Measurements from ENCODE around the gene CCER1.

The CCER1 gene

DNA sequence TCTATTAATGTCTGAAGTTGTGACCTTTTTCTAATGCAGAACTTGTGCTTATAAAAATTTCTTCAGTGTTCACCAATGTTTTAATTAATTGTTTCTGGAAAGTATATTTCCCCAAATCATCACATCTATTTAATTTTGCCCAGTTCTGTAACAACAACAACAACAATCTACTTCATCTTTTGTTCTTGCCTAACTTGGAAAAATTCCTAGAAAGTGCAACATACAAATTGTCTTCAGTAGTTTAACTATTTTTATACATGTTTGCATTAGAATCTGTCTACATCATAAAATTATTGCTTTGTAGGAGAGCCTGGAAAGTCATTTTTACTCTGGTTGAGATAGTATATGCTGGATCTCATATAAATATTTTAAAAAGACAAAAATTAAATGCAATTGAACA is 38.5 kb downstream of the CCER1 start:
- FAIRE-seq = no peak

DNA sequence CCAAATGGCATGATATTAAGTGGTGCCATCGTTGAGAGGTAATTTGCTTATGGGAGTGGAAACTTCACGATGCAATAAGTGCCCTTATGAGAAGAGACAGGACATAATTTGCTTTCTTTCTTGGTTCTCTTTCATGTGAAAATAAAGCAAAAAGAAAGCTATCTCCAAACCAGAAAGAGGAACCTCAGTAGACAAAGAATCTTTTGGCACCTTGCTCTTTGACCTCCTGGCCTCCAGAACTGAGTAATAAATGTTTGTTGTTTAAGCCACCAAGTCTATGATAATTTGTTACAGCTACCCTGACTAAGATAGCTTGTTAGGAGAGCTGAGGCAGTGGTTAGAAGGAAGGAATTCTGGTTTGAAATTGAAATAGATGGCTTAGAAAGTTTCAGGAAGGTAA is 39.6 kb downstream of the CCER1 start:
- no peak for FAIRE-seq

DNA sequence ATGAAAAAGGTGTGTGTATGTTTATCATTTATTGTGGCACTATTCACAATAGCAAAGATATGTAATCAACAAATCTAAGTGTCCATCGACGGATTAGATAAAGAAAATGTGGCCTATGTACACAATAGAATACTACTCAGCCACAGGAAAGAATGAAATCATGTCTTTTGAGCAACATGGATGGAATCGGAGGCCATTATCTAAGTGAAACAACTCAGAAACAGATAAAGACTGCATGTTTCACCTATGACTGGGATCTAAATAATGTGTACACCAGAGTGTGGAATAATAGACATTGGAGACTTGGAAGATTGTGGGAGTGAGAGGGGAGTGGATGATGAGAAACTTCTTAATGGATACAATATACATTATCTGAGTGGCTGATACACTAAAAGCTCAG is 44.0 kb downstream of the CCER1 start:
- FAIRE-seq = no peak

DNA sequence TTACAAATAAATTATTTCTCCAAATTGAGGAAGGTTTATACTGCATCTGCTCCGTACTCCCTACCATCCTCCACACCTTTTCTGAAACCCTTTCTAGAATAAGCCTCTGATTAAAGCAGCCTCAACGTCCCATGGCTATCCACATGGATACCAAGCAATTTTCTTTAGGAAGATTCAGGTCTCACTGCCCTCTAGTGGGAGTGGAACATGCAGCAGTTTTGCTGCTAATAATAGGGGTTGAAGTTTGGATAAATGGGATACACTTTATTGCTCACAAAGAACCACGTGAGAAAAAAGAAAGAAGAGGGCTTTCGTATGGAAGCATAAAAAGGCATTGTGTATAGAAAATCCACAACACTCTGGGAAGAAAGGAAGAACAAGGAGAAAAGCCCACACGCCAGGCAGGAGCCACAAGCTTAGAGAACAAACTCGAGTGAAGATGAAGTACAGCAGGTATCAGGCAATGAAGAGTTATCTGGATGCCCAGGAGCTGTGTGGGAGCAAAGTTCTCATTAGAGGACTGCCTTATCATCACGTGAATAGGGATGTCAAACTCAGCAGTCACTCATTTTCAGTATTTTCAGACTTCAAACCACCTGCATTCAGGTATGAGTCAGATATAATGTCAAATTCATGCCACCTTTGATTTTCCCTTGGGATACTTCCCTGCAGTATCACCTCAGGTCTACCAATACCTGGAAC is 45.8 kb downstream of the CCER1 start:
- FAIRE-seq = peak; percentile 88

DNA sequence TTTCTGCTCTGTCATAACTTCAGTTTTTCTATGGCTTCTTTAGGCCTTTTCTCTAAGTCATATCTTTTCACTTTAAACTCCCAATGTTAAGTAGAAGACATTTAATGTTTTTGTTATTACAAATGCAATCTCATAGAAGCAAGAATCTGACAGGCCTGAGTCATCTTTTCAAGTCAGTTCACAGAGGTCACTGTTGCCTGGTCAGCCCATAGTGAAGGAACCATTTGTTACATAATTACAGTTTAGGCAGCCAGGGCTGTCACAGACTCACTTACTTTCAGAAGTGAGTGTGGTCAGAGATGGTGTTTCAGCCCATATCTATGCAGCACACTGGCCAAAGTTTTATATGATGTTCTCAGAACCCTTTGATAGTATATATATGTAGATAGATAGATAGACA is 46.5 kb downstream of the CCER1 start:
- no peak for FAIRE-seq

DNA sequence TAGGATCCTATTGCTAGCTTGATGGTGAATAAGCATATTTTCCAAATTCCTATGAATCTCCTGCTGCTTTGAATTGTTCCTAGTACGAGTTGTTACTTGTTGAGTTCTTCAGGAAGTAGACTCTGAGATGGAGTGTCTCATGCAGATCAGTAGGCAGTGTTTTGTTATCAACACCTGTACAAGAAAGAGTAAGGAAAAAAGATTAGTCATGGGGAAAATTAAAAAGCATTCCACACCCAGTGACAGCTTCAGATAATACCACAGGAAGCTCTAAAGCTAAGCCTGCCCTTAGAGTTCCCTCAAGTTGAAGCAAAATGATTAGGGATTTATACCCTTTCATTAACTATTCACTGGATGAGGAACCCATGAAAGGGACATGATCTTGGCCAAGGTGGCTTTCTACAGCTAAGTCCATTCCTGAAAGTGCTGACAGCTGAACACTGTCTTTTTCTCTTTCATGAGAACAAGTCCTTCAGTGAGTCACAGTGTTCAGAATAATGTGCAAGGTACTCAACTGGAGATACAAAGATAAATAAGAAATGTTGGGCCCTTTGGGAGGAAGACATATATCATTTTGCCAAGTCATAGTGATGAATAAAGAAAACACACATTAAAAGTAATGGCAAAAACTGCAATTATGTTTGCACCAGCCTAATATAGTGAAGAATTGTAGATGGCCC is 49.1 kb downstream of the CCER1 start:
- FAIRE-seq = no peak

DNA sequence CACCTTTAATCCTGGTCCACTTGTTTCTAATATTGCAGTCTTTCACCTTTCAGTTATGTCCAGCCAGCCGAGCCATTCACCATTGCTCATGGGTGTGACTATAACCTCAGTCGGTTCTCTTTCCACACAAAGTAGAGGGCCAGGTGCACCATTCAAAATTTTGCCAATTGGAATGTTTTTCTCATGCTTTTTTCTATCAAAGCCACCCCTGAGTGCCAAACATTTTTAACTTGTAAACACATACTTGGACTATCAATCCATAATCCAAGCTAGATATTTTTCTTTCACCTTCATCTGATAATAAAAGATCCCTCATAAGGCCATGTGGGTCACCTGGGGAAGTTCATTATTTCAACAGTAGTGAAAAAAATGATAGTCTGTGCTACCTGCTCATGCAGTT is 52.4 kb downstream of the CCER1 start:
- FAIRE-seq = no peak

Data from TTC549 (cell line).